Measurements from ENCODE around the gene FN1. TPM values are rescaled to one million over a fixed set of nuclear protein-coding genes. Genes with fewer than 3 reads are reported as not detected.

Gene FN1
- polyA plus RNA-seq, 4 donors = 468 to 543 (median 504) TPM

Other genes starting within 250 kb of the FN1 start
- 100 to 1,000 TPM; 114 to 149 (median 131) TPM for gene ATIC, start 124.0 kb downstream of the FN1 start, polyA plus RNA-seq (ENCODE audit: insufficient read length in 4 of 4)

Data from right renal pelvis (tissue), 4 donors.